ENCODE measurements around the gene BMF.

DNA sequence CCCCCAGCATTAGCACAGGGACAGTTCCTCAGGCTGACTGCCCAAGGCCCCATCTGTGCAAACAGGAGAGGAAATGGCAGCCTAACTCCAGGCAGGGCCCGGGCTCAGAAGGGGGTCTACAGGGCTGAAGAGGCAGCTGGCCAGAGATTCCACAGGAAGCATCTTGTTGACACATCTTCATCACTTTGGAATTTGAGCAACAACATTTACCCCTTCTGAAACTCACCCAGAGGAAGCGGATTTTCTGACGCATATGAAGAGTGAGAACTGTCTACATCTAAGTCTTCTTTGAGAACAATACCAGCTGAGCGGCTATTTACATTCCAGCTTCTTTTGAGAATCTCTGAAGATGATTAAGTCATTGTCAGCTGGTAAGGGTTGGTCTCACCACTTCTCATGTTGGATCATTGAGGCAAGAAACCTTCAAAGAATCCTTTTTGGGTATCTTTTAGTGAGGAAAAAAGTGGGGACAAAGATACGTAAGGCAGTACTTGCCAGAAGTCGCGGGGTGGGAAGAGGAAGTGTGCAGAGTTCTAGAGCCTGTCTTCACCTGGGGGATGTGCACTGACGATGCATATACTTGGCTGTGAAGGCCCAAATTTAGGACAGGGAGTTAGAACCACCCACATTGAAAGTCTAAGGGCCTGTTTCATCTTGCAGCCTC is 44.3 kb downstream of the BMF start:
- TF ChIP-seq, protein P1, sequence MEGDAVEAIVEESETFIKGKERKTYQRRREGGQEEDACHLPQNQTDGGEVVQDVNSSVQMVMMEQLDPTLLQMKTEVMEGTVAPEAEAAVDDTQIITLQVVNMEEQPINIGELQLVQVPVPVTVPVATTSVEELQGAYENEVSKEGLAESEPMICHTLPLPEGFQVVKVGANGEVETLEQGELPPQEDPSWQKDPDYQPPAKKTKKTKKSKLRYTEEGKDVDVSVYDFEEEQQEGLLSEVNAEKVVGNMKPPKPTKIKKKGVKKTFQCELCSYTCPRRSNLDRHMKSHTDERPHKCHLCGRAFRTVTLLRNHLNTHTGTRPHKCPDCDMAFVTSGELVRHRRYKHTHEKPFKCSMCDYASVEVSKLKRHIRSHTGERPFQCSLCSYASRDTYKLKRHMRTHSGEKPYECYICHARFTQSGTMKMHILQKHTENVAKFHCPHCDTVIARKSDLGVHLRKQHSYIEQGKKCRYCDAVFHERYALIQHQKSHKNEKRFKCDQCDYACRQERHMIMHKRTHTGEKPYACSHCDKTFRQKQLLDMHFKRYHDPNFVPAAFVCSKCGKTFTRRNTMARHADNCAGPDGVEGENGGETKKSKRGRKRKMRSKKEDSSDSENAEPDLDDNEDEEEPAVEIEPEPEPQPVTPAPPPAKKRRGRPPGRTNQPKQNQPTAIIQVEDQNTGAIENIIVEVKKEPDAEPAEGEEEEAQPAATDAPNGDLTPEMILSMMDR (IDR thresholded peaks at IDR 0.05) = no peak
- no peak for TF ChIP-seq POLR2A (IDR thresholded peaks at IDR 0.05)
